ENCODE results near the gene COX17.

DNA sequence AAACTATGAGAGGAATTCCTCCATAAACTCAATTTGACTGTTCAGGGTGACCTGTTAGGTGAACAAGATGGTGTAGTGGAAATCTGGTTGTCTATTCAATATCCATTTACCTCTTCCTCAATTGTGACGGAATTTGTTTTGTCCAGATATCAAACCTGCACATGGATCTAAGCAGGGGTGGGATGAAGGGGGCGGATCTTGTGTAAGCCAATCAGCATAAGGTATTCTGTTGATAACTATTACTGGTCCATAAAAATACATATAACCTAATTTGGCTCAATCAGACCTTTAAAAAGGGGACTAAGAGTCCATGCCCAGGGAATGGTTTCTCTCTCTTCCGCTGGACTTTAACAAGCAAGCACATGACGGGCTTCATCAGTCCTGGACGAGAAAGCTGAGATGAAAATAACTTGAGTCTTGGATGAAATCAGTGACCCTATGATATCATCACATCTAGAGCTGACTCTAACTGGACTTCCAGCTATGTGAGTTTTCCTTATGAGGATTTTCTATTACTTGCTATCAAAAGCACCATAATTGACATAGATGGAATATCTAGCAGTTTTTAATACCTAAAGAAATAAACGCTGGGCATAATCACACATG lies 11.1 kb downstream of the COX17 start:
- TF ChIP-seq, protein P1, sequence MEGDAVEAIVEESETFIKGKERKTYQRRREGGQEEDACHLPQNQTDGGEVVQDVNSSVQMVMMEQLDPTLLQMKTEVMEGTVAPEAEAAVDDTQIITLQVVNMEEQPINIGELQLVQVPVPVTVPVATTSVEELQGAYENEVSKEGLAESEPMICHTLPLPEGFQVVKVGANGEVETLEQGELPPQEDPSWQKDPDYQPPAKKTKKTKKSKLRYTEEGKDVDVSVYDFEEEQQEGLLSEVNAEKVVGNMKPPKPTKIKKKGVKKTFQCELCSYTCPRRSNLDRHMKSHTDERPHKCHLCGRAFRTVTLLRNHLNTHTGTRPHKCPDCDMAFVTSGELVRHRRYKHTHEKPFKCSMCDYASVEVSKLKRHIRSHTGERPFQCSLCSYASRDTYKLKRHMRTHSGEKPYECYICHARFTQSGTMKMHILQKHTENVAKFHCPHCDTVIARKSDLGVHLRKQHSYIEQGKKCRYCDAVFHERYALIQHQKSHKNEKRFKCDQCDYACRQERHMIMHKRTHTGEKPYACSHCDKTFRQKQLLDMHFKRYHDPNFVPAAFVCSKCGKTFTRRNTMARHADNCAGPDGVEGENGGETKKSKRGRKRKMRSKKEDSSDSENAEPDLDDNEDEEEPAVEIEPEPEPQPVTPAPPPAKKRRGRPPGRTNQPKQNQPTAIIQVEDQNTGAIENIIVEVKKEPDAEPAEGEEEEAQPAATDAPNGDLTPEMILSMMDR (conservative IDR thresholded peaks at IDR 0.05; ENCODE audit: low read depth, low read length) = no peak
- no peak for TF ChIP-seq EZH2 (IDR thresholded peaks at IDR 0.05; ENCODE audit: borderline replicate concordance, low read depth, low read length, poor library complexity, severe bottlenecking)

Measured in A673 (cell line).